GM19043 (cell line): ENCODE measurements around the gene SGCD.

Source experiments
- ATAC-seq: cut with Tn5 transposase; IDR thresholded peaks from one replicate; pipeline ENCODE4 v1.9.1; 2021; ENCODE audit warnings: low read depth; ENCODE audit not compliant: unreplicated experiment

SGCD gene

DNA sequence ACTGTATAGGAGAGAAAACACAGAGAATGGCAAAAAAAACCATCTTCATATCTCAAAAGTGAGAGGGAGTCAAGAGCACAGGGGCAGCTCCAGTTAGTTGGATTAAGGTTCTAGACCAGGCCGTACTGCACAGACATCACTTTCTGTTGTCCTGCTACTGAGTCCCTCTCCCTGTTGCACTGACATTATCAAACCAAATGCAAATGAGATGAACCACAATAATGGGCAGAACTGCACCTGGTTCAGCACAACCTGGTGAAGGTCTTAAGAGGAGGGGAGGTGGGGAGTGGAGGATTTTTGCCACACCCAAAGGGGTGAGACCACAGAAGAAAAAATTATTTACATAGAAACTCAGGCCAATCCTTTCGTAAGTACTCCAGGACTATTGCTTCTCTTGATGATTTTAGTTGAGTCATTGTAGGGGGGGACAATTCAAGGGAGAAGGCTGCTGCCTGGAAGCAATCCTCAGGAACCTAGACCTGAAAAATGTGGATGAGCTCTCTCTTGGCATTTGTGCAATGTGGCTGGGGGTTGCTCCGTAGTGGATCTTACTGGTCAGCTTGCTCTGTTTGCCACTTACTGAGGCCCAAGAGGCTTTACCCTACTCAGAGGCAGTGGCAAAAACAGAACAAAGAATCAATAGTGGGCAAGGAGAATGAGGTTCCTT, 428.6 kb downstream of the SGCD start:
- no peak for ATAC-seq

GRCh38 chr5:156758011-156758791, 431.2 kb downstream of the SGCD start:
- no peak for ATAC-seq

GRCh38 chr5:156759156-156759555, 432.2 kb downstream of the SGCD start:
- ATAC-seq, result no peak

GRCh38 chr5:156762771-156763170, 435.8 kb downstream of the SGCD start:
- ATAC-seq, result no peak

DNA sequence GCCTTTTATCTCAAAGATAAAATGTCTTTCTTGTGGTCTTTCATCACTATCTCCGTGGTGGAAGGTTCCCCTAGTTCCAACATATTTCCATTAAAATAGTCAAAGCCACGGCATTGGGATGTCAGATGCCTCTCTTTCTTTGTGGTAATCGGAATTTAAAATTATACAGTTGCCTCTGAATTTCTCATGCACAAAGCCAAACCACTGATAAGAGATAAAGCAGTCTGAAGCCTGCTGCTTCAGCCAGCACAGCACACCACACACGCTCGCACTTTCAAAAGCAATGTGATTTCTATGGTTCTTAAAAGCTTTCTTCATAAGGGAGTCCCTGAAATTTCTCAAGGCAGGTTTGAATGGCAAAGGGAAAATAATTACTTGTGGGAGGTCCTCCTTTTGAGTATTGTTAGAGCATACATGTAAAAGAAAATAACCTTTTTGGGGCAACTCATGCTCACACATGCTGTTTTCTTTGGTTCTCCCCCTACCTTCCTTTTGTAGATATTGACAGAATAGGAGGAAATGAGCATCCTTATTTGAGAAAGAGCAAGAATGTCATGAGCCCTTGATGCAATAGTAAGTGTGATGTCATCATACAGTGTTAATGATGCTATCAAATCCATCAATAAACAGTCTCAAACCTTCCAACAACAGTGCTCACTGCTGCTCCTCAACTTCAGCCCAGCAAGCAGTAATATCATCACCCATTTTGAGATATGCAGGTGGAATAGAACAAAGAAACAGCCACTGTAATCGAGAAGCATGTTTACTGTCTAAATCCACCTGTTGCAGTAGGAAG, 437.4 kb downstream of the SGCD start:
- ATAC-seq, result no peak

GRCh38 chr5:156774273-156774672, 447.3 kb downstream of the SGCD start:
- no peak for ATAC-seq

DNA sequence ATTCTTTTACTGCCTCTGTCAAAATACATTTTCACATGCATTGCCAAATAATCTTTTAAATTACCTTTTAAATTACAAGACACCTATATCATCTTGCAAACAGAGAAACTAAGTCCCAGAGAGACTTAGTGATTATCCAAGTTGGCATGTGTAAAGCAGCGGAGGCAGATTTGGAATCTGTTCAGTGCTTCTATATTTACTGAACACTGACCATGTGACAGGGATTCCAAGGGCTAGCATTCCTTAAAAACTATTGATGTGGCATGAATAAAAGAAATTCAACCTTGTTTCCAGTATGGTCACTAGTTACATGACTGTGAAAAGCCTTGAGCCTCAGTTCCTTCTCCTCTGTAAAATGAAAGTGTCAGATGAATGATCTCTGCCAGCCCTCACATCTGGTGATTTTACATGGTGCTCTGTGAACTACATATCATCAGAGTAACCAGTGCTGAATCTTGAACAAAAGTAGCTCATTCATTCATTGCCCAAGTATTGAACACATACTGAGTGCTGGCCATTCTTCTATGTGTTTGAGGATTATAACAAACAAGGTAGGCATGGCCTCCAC, 451.3 kb downstream of the SGCD start:
- ATAC-seq, result no peak

DNA sequence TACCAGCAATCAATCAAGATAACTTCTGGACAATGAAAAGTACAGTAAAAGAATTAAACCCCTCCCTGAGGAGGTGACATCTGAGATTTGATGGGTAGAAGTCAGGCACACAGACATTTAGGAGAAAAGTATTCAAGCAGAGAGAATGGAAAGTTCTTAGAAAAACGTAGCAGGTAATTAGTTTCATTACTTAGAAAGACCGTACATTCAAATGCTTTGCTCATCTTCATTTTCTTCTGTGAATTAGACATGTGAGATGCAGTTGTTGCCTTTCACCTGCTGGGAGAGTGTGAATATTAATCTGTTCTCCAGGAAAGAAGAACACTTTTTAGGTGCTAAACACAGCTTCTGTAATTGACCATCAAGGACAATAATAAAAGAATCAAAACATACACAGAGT, 451.8 kb downstream of the SGCD start:
- ATAC-seq, result no peak

GRCh38 chr5:156779436-156779835, 452.5 kb downstream of the SGCD start:
- ATAC-seq, result no peak

GRCh38 chr5:156783092-156783491, 456.1 kb downstream of the SGCD start:
- ATAC-seq, result no peak

- ATAC-seq, result no peak
Observed at GRCh38 chr5:156794687-156795086, 467.7 kb downstream of the SGCD start.

GRCh38 chr5:156798201-156798600, 471.2 kb downstream of the SGCD start:
- ATAC-seq, result no peak

DNA sequence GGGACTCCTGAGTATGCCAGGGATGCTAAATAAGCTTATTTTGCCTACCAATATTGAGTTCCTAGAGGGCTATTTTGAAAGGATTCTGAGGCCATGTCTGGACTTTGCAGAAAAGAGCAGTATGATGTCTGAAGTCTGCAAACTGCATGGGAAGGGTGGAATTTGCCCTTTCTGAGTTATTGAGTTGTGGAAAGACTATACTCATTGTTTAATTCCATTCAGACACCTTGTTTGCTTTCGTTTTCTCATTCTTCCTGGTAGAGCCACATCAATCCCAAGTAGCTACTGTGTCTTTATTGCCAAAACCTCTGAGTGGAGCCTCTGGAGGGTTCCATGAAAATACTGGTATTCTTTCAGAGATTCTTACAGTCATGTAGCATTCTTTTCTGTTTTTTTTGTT, 472.2 kb downstream of the SGCD start:
- ATAC-seq, result no peak

GRCh38 chr5:156800929-156801328, 474.0 kb downstream of the SGCD start:
- ATAC-seq, result no peak

- no peak for ATAC-seq
Observed at GRCh38 chr5:156802501-156802900, 475.5 kb downstream of the SGCD start.

DNA sequence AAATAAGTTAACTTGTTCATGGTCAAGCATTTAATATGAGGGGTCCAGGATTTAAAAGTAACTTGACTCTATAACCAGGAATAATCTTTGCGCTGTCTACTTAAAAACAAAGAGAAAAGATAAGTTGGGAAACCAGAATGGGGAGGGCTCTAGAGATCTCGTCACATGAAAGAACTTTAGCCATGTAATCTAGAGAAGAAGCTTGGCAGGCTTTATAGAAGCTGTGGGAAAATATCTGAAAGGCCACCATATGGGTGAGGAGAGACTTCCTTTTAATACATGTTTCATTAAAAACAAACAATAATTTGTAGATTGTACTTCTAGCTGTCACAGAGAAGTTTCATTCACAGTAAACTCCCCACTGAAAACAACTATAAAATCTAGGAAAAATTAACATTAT, 476.4 kb downstream of the SGCD start:
- ATAC-seq, result no peak

- no peak for ATAC-seq
Observed at GRCh38 chr5:156812959-156813358, 486.0 kb downstream of the SGCD start.

DNA sequence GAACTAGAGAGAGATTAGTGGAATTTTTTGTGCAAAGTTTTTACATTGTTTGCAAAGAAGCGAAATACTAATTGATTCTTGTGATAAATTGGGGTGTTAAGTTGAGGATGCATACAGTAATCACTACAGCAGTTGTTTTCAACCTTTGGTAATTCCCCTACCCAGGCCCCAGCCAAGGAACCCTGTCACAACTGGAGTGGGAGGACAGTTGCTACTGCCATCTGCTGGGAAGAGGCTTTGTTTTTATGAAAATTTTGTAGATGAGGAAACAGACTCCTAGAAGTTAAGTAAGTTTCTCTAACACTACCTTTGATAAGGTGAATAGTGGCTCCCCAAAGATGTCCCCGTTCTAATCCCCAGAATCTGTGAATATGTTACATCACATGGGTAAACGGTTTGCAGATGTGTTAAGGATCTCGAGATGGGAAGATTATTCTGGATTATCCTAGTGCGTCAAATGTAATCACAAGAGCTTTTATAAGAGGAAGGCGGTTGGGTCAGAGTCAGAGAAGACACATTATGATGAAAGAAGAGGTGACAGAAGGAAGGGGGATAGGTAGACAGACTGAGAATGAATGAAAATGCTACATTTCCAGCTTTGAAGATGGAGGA, 489.1 kb downstream of the SGCD start:
- ATAC-seq, result no peak
